HepG2 (cell line): ENCODE measurements around the gene ZNF276. TPM values are rescaled to one million over a fixed set of nuclear protein-coding genes. Genes with fewer than 3 reads are reported as not detected.

ENCODE experiments used
- ESRRA ChIP-seq: sonication (generic); formaldehyde crosslinking; IDR thresholded peaks from 2 replicates; pipeline ENCODE4 v1.5.1; 2020; ENCODE audit warnings: mild to moderate bottlenecking, low read depth, missing genetic modification reagents
- FOSL2 ChIP-seq: sonication (generic); formaldehyde crosslinking; IDR thresholded peaks from 2 replicates; pipeline ENCODE4 v1.4.0; 2020; ENCODE audit warnings: missing genetic modification reagents
- HNF4G ChIP-seq, 2 experiments: sonication (generic) in 1 of 2; formaldehyde crosslinking in 1 of 2; IDR thresholded peaks; 2 replicates each; pipeline versions ENCODE4 v1.4.0 to v1.6.1; 2011 to 2020; ENCODE audit warnings: borderline replicate concordance in 2 of 2, low read depth in 2 of 2, mild to moderate bottlenecking in 2 of 2, low read length in 1 of 2, missing genetic modification reagents in 1 of 2, moderate library complexity in 1 of 2
- KLF12 ChIP-seq: sonication (generic); formaldehyde crosslinking; IDR thresholded peaks from 2 replicates; pipeline ENCODE4 v1.4.0; 2020; ENCODE audit warnings: missing genetic modification reagents, borderline replicate concordance
- NFYC ChIP-seq: IDR thresholded peaks from 2 replicates; pipeline ENCODE4 v1.6.1; 2016; ENCODE audit warnings: missing genetic modification reagents, missing compliant biosample characterization
- RFX5 ChIP-seq: IDR thresholded peaks from 2 replicates; pipeline ENCODE4 v1.6.1; 2011; ENCODE audit warnings: low read depth, low read length, improper control_type of control experiment
- ZEB1 ChIP-seq: IDR thresholded peaks from 2 replicates; pipeline ENCODE4 v1.6.1; 2012; ENCODE audit warnings: mild to moderate bottlenecking, low read depth, inconsistent platforms; ENCODE audit not compliant: insufficient replicate concordance
- ZNF678 ChIP-seq: sonication (generic); formaldehyde crosslinking; IDR thresholded peaks from 2 replicates; pipeline ENCODE4 v1.4.0; 2020; ENCODE audit warnings: mild to moderate bottlenecking, missing genetic modification reagents
- polyA plus RNA-seq, 8 experiments: library from polyadenylated mRNA; depleted of rRNA in 3 of 8; stranded (reverse) in 7 of 8; unstranded in 1 of 8; fragments of >200 nt; fragmentation: Illumina TruSeq in 4 of 8; extraction: Trizol in 4 of 8; gene quantifications; 2 replicates each; pipeline versions ENCODE4 v1.2.1 to v1.2.3, GENCODE V29; 2011 to 2016; ENCODE audit warnings: low read depth in 4 of 8, missing spikeins in 1 of 8, mixed read lengths in 1 of 8; ENCODE audit not compliant: insufficient read depth in 1 of 8
- total RNA-seq, 5 experiments: library from RNA; depleted of rRNA; stranded (reverse); fragments of >200 nt; fragmentation: Illumina TruSeq; extraction: Trizol; gene quantifications; 2 replicates each; pipeline ENCODE4 v1.2.3, GENCODE V29; 2016; ENCODE audit warnings: low read depth in 1 of 5
- TF ChIP-seq, protein P1 (sequence below): sonication (generic); formaldehyde crosslinking; IDR thresholded peaks from 2 replicates; pipeline ENCODE4 v1.4.0; 2020; ENCODE audit warnings: missing genetic modification reagents, mild to moderate bottlenecking, borderline replicate concordance
- TF ChIP-seq, protein P2 (sequence below): sonication (generic); formaldehyde crosslinking; IDR thresholded peaks from 2 replicates; pipeline ENCODE4 v1.5.0; 2020; ENCODE audit warnings: missing genetic modification reagents
- TF ChIP-seq, protein P3 (sequence below): sonication (generic); formaldehyde crosslinking; IDR thresholded peaks from 2 replicates; pipeline ENCODE4 v1.4.0; 2020; ENCODE audit warnings: missing genetic modification reagents
- TF ChIP-seq, protein P4 (sequence below), 2 experiments: sonication (generic) in 1 of 2; formaldehyde crosslinking in 1 of 2; IDR thresholded peaks; 2 replicates each; pipeline versions ENCODE4 v1.6.1 to v1.9.0; 2014 to 2022; ENCODE audit warnings: antibody characterized with exemption in 1 of 2, borderline replicate concordance in 1 of 2, inconsistent platforms in 1 of 2, low read depth in 1 of 2, missing genetic modification reagents in 1 of 2

ZNF276 gene
- total and polyA plus RNA-seq, 2 of the 13 experiments (the other 11 are each of a cell fraction or from before 2014, with no cell fraction given): 17.7 to 18.0 TPM

DNA sequence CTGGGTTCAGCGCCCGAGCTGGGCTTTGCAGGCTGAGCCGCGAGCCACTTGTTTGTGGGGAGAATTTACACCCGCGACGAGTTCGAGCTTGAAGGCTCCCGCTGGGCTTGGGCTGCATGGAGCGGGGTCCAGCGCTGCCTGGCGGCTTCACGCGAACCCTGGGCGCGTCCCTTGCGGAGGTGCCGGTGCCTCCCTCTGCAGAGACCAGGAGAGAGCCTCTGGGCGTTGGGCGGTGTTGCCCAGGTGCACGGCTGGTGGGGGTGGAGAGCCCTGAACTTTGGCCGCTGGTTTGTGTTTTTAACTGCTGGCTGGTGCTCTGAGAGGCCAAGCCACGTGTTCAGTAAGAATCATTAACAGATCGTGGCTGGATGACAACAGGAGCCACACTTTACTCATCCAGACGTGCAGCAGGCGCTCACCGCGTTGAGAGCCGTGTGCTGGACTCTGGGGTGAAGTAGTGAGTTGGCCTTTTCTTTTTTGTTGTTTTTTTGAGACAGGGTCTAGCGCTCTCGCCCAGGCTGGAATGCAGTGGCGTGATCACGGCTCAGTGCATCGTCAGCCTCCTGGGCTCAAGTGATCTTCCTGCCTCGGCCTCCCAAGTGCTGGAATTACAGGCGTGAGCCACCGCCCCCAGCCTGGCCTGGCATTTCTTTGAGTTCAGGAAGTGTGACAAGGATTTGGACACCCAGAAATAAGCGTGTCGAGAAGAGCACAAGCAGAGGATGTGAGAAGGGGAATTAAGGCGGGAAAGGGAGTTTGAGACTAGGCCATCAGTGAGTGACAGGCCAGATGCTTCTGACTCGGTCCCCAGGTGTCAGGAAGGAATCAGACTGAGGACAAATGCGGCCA is 34.0 kb upstream of the ZNF276 start (continued):
- TF ChIP-seq KLF12 (CRISPR knock-in tag) (peak; percentile 98), FOSL2 (peak; percentile 87), NFYC (CRISPR knock-in tag) (peak; percentile 55; the same call in 1 of the 2 replicates), RFX5 (no peak; the same call in 1 of the 2 replicates), ESRRA (CRISPR knock-in tag) (peak; percentile 91; the same call in 1 of the 2 replicates), HNF4G (IDR thresholded peaks at IDR 0.05; ENCODE audit: borderline replicate concordance, low read depth, low read length) (peak; percentile 99), HNF4G (CRISPR knock-in tag; IDR thresholded peaks at IDR 0.05; ENCODE audit: borderline replicate concordance, low read depth) (peak; percentile 96; the same call in 1 of the 2 replicates), ZNF678 (CRISPR knock-in tag) (peak; percentile 98), ZEB1 (peak; percentile 98)
- TF ChIP-seq, protein P1, sequence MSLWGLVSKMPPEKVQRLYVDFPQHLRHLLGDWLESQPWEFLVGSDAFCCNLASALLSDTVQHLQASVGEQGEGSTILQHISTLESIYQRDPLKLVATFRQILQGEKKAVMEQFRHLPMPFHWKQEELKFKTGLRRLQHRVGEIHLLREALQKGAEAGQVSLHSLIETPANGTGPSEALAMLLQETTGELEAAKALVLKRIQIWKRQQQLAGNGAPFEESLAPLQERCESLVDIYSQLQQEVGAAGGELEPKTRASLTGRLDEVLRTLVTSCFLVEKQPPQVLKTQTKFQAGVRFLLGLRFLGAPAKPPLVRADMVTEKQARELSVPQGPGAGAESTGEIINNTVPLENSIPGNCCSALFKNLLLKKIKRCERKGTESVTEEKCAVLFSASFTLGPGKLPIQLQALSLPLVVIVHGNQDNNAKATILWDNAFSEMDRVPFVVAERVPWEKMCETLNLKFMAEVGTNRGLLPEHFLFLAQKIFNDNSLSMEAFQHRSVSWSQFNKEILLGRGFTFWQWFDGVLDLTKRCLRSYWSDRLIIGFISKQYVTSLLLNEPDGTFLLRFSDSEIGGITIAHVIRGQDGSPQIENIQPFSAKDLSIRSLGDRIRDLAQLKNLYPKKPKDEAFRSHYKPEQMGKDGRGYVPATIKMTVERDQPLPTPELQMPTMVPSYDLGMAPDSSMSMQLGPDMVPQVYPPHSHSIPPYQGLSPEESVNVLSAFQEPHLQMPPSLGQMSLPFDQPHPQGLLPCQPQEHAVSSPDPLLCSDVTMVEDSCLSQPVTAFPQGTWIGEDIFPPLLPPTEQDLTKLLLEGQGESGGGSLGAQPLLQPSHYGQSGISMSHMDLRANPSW (CRISPR knock-in tag): peak; percentile 97
- TF ChIP-seq, protein P2, sequence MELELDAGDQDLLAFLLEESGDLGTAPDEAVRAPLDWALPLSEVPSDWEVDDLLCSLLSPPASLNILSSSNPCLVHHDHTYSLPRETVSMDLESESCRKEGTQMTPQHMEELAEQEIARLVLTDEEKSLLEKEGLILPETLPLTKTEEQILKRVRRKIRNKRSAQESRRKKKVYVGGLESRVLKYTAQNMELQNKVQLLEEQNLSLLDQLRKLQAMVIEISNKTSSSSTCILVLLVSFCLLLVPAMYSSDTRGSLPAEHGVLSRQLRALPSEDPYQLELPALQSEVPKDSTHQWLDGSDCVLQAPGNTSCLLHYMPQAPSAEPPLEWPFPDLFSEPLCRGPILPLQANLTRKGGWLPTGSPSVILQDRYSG (CRISPR knock-in tag): peak; percentile 97
- TF ChIP-seq, protein P3, sequence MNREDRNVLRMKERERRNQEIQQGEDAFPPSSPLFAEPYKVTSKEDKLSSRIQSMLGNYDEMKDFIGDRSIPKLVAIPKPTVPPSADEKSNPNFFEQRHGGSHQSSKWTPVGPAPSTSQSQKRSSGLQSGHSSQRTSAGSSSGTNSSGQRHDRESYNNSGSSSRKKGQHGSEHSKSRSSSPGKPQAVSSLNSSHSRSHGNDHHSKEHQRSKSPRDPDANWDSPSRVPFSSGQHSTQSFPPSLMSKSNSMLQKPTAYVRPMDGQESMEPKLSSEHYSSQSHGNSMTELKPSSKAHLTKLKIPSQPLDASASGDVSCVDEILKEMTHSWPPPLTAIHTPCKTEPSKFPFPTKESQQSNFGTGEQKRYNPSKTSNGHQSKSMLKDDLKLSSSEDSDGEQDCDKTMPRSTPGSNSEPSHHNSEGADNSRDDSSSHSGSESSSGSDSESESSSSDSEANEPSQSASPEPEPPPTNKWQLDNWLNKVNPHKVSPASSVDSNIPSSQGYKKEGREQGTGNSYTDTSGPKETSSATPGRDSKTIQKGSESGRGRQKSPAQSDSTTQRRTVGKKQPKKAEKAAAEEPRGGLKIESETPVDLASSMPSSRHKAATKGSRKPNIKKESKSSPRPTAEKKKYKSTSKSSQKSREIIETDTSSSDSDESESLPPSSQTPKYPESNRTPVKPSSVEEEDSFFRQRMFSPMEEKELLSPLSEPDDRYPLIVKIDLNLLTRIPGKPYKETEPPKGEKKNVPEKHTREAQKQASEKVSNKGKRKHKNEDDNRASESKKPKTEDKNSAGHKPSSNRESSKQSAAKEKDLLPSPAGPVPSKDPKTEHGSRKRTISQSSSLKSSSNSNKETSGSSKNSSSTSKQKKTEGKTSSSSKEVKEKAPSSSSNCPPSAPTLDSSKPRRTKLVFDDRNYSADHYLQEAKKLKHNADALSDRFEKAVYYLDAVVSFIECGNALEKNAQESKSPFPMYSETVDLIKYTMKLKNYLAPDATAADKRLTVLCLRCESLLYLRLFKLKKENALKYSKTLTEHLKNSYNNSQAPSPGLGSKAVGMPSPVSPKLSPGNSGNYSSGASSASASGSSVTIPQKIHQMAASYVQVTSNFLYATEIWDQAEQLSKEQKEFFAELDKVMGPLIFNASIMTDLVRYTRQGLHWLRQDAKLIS (CRISPR knock-in tag): peak; percentile 49; the same call in 1 of the 2 replicates
- TF ChIP-seq, protein P4, sequence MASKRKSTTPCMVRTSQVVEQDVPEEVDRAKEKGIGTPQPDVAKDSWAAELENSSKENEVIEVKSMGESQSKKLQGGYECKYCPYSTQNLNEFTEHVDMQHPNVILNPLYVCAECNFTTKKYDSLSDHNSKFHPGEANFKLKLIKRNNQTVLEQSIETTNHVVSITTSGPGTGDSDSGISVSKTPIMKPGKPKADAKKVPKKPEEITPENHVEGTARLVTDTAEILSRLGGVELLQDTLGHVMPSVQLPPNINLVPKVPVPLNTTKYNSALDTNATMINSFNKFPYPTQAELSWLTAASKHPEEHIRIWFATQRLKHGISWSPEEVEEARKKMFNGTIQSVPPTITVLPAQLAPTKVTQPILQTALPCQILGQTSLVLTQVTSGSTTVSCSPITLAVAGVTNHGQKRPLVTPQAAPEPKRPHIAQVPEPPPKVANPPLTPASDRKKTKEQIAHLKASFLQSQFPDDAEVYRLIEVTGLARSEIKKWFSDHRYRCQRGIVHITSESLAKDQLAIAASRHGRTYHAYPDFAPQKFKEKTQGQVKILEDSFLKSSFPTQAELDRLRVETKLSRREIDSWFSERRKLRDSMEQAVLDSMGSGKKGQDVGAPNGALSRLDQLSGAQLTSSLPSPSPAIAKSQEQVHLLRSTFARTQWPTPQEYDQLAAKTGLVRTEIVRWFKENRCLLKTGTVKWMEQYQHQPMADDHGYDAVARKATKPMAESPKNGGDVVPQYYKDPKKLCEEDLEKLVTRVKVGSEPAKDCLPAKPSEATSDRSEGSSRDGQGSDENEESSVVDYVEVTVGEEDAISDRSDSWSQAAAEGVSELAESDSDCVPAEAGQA (IDR thresholded peaks at IDR 0.05; ENCODE audit: low read depth): peak; percentile 80
- TF ChIP-seq, protein P4 (CRISPR knock-in tag; IDR thresholded peaks at IDR 0.05; ENCODE audit: borderline replicate concordance): peak; percentile 88
